ENCODE results near the gene DCAF8.
A peak's percentile ranks its signal among the peaks of the same experiment; 100 is the strongest.

The DCAF8 gene

DNA sequence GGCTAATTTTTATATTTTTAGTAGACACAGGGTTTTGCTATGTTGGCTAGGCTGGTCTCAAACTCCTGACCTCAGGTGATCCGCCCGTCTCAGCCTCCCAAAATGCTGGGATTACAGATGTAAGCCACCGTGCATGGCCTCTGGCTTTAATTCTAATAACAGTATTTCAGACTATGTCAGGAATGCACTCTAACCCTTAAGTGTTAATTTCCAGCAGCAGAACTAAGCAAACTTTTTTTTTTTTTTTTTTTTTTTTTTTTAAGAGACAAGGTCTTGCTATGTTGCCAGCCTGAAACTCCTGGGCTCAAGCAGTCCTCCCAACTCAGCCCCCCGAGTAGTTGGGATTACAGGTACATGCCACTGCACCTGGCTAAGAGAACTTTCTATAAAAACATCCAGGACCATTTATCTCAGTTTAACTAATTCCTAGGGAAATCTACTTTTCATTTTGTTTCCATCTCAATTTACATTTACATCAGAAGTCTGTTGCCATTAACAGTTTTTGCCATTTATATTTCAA, 6.5 kb downstream of the DCAF8 start:
- TF ChIP-seq, protein P1, sequence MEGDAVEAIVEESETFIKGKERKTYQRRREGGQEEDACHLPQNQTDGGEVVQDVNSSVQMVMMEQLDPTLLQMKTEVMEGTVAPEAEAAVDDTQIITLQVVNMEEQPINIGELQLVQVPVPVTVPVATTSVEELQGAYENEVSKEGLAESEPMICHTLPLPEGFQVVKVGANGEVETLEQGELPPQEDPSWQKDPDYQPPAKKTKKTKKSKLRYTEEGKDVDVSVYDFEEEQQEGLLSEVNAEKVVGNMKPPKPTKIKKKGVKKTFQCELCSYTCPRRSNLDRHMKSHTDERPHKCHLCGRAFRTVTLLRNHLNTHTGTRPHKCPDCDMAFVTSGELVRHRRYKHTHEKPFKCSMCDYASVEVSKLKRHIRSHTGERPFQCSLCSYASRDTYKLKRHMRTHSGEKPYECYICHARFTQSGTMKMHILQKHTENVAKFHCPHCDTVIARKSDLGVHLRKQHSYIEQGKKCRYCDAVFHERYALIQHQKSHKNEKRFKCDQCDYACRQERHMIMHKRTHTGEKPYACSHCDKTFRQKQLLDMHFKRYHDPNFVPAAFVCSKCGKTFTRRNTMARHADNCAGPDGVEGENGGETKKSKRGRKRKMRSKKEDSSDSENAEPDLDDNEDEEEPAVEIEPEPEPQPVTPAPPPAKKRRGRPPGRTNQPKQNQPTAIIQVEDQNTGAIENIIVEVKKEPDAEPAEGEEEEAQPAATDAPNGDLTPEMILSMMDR (IDR thresholded peaks at IDR 0.05; ENCODE audit: low read depth, low read length) = no peak
- no peak overlapping the region for H3K4me3 ChIP-seq (replicated peaks in 1 of 2; ENCODE audit: low read depth in 2 of 2, low read length in 2 of 2)
- no peak for DNase-seq (ENCODE audit: low read depth in 2 of 2)

DNA sequence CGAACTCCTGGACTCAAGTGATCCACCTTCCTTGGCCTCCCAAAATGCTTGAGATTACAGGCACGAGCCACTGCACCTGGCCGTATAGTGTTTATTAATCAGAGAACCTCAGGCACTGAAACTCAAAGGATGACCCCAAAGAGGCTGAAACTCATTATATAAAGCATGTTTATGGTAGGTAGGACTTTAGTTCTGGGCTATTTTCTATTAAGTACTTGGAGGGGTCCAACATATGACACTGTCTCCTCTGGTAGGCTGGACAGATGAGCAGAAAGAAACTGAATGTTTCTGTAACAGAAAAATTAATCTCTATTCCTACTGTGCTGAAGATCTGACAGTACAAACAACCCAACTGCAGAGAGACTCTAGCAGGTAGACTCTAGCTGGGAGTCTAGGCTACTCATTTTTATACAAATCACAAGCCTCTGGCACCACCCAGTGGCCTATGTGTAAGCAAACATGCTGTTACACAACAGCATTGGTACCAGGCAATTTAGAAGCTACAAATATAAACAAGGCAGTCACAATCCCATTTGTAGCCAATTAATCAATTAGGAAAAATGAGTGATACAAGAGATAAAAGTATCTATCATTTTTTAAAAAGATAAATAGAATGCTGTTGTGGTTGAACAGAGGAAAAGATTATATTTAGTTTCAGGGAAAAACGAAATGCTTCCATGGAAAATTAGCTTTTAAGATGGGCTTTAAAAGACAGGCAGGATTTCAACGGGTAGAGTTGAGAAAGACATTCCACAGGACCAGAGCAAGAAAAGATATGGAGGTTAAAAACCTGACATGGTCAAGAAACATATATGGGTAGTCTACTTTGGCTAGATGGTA, 10.4 kb downstream of the DCAF8 start:
- TF ChIP-seq, protein P1 (IDR thresholded peaks at IDR 0.05; ENCODE audit: low read depth, low read length) = peak; percentile 72
- no peak overlapping the region for H3K4me3 ChIP-seq (replicated peaks in 1 of 2; ENCODE audit: low read depth in 2 of 2, low read length in 2 of 2)
- peak; percentile 81 to 85 for DNase-seq (ENCODE audit: low read depth in 2 of 2)

DNA sequence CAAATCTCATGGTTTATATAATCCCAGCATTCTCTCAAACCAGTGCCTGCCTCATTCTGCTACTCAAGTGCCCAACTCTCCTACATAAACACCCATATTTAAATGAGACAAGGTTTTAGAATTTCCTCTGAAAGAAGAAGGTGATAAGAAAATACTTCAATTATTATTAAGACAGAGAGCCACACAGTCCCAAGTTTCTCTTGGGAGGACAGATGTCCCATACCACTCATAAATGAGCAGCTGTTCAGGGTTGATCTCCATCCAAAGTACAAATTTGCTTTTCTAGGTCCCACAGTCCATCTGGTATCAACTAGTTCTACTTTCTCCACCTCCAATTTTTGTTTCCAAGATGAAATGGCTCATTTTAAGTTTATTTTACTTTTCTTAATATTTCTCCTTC, 11.3 kb downstream of the DCAF8 start:
- no peak overlapping the region for H3K4me3 ChIP-seq (replicated peaks in 1 of 2; ENCODE audit: low read depth in 2 of 2, low read length in 2 of 2)
- TF ChIP-seq, protein P1 (IDR thresholded peaks at IDR 0.05; ENCODE audit: low read depth, low read length) = no peak
- no peak for DNase-seq (ENCODE audit: low read depth in 2 of 2)

DNA sequence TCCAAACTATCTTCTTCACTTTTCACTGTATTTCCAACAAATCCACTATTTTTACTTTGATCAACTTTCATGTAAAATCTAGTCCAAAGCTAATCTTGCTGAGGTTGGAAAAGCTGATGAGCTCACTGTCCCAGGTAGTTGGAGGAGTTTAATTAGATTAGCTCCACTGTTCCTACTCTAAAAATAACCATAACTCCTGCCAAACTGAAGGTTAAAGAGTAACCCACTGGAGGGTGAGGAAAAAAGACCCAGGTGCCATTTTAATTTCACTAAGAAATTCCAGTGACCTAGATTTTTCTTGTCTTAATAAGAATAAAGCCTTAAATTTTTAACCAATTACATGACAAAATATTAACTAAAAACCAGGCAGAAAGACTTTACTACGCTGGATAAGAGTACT, 15.3 kb downstream of the DCAF8 start:
- no peak for DNase-seq (ENCODE audit: low read depth in 2 of 2)
- TF ChIP-seq, protein P1 (IDR thresholded peaks at IDR 0.05; ENCODE audit: low read depth, low read length) = no peak
- H3K4me3 ChIP-seq (replicated peaks in 1 of 2; ENCODE audit: low read depth in 2 of 2, low read length in 2 of 2) = no peak overlapping the region

DNA sequence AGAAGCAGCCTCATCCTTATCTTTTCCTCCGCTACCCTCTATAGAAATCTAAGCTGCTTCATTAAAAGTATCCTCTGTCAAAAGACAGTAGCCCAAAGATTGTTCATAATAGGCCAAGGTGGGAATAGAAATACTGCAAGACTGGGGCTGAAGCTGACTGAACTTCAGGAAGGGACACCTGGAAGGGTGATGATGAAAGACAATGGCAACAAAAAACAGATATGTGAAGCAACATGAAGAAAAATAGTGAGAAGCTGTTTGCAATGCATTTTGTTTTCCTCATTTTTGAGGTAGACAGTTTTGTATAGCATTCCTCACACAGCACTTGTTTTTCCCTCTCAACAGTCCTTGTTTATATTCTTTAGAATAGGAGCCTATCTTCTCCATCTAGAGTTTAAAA, 16.9 kb downstream of the DCAF8 start:
- DNase-seq (ENCODE audit: low read depth in 2 of 2) = no peak
- TF ChIP-seq, protein P1 (IDR thresholded peaks at IDR 0.05; ENCODE audit: low read depth, low read length) = no peak
- no peak overlapping the region for H3K4me3 ChIP-seq (replicated peaks in 1 of 2; ENCODE audit: low read depth in 2 of 2, low read length in 2 of 2)

DNA sequence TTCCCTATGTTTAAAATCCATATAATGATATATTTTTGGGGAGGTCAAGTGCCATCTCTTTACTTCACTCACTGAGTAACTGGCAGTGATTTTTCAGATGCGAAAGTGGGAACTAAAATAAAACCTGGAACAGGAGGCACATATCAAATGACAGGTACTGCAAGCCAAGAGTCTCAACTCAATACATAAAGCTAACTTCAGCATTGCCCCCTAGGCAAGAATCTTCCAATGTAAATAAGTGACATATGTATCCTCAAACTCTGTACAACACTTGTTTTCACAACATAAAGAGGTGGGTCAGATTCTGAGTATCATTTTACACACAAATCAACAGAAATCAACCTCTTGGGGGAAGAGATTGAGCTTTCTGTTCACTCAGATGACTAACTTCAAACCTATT, 18.1 kb downstream of the DCAF8 start:
- no peak for DNase-seq (ENCODE audit: low read depth in 2 of 2)
- TF ChIP-seq, protein P1 (IDR thresholded peaks at IDR 0.05; ENCODE audit: low read depth, low read length) = no peak
- no peak overlapping the region for H3K4me3 ChIP-seq (replicated peaks in 1 of 2; ENCODE audit: low read depth in 2 of 2, low read length in 2 of 2)

All from cardiac fibroblast (primary cell).